ENCODE data around the gene CFAP46. TPM values are rescaled to one million over a fixed set of nuclear protein-coding genes. Genes with fewer than 3 reads are reported as not detected.
"Not testable (repeated sequence)": the region's sequence is repeated elsewhere in the genome, so short reads cannot be mapped to it uniquely, and the experiment has no call there.

Gene CFAP46
- total and polyA plus RNA-seq, 10 of the 15 experiments (the other 5 are each of a cell fraction or from before 2014, with no cell fraction given) = 0.01 to 0.18 (median 0.03) TPM; not detected in 7

GRCh38 chr10:132772816-132773215 lies 169.6 kb downstream of the CFAP46 start:
- WGBS (ENCODE audit: insufficient coverage, insufficient replicate concordance, low lambda C conversion rate, missing lambda C conversion rate) = 92% methylated on average over 20 of the region's 25 CpGs
- FAIRE-seq; H3K9ac ChIP-seq (ENCODE audit: control insufficient read depth, insufficient read depth, low read length); H3K4me3 ChIP-seq; CTCF ChIA-PET; H3K27ac ChIP-seq (ENCODE audit: control insufficient read depth, insufficient read depth); DNase-seq (ENCODE audit: low read depth, low spot score); intact Hi-C loops (cut with micrococcal nuclease; ENCODE audit: unreplicated experiment); BruUV-seq (replicated peaks); H3K27me3 ChIP-seq (replicated peaks in 1 of 2; ENCODE audit: control insufficient read depth in 2 of 2, insufficient read depth in 2 of 2, low read length in 1 of 2); RAD21 ChIA-PET (ENCODE audit: unreplicated experiment); H4K20me1 ChIP-seq (ENCODE audit: control insufficient read depth, insufficient read depth); H3K4me2 ChIP-seq (ENCODE audit: control insufficient read depth, insufficient read depth); H2AFZ ChIP-seq (ENCODE audit: control insufficient read depth, low read depth, low read length); ATAC-seq; H3K9me3 ChIP-seq (replicated peaks; ENCODE audit: control insufficient read depth, insufficient read depth, low read length); H3K4me1 ChIP-seq (ENCODE audit: control insufficient read depth, insufficient read depth, low read length); in situ Hi-C loops (cut with MboI); H3K36me3 ChIP-seq (ENCODE audit: control insufficient read depth in 2 of 2, insufficient read depth in 2 of 2, low read length in 1 of 2); POLR2A ChIA-PET; SMC1A ChIA-PET (ENCODE audit: uncharacterized antibody, unreplicated experiment); H3K79me2 ChIP-seq (ENCODE audit: control insufficient read depth, insufficient read depth, low read length): not testable (repeated sequence)

- intact Hi-C loops (cut with micrococcal nuclease; ENCODE audit: unreplicated experiment) = no loop called here
- H3K4me3 ChIP-seq = no peak overlapping the region
- no peak overlapping the region for H3K27ac ChIP-seq (ENCODE audit: control insufficient read depth, insufficient read depth)
- ChIA-PET SMC1A (ENCODE audit: uncharacterized antibody, unreplicated experiment) (no interaction called here), CTCF (interaction anchor here (0.6 kb wide), 1 partner anchor 140 kb away, joined by 3 read pairs; no protein-coding TSS in a partner anchor), RAD21 (ENCODE audit: unreplicated experiment) (no interaction called here), POLR2A (no interaction called here)
- H3K27me3 ChIP-seq (replicated peaks in 1 of 2; ENCODE audit: control insufficient read depth in 2 of 2, insufficient read depth in 2 of 2, low read length in 1 of 2) = no peaks in the 10 kb centered on the region
- ATAC-seq (no peak), DNase-seq (ENCODE audit: low read depth, low spot score) (no peak), FAIRE-seq (no peak)
- no peak overlapping the region for H3K9ac ChIP-seq (ENCODE audit: control insufficient read depth, insufficient read depth, low read length)
- no peak overlapping the region for H3K4me2 ChIP-seq (ENCODE audit: control insufficient read depth, insufficient read depth)
- no TSS peak for BruUV-seq (replicated peaks)
- H3K36me3 ChIP-seq (ENCODE audit: control insufficient read depth in 2 of 2, insufficient read depth in 2 of 2, low read length in 1 of 2) = no peaks in the 10 kb centered on the region
- no peak overlapping the region for H2AFZ ChIP-seq (ENCODE audit: control insufficient read depth, low read depth, low read length)
- no peaks in the 10 kb centered on the region for H3K4me1 ChIP-seq (ENCODE audit: control insufficient read depth, insufficient read depth, low read length)
- in situ Hi-C loops (cut with MboI) = no loop called here
- no peaks in the 10 kb centered on the region for H4K20me1 ChIP-seq (ENCODE audit: control insufficient read depth, insufficient read depth)
- WGBS (ENCODE audit: insufficient coverage, insufficient replicate concordance, low lambda C conversion rate, missing lambda C conversion rate) = 91% methylated on average over 45 of the region's 45 CpGs
- no peaks in the 10 kb centered on the region for H3K79me2 ChIP-seq (ENCODE audit: control insufficient read depth, insufficient read depth, low read length)
- H3K9me3 ChIP-seq (replicated peaks; ENCODE audit: control insufficient read depth, insufficient read depth, low read length) = no peaks in the 10 kb centered on the region; the same call in 1 of the 3 replicates
- no peak for TF ChIP-seq HDGF (IDR thresholded peaks at IDR 0.05)
- TF ChIP-seq POLR2AphosphoS2 (IDR thresholded peaks at IDR 0.05; ENCODE audit: low read depth, low read length) = no peak
- no peak for TF ChIP-seq MAX (IDR thresholded peaks at IDR 0.05; ENCODE audit: low read depth, low read length)
- no peak for TF ChIP-seq RBBP5 (conservative IDR thresholded peaks at IDR 0.05)
- no peak for TF ChIP-seq SMAD1 (IDR thresholded peaks at IDR 0.05; ENCODE audit: low read depth, partially characterized antibody)
- no peak for TF ChIP-seq KLF5 (IDR thresholded peaks at IDR 0.05; ENCODE audit: partially characterized antibody)
- TF ChIP-seq ZBTB40 (IDR thresholded peaks at IDR 0.05; ENCODE audit: borderline replicate concordance) = no peak
- no peak for TF ChIP-seq NFXL1 (IDR thresholded peaks at IDR 0.05; ENCODE audit: borderline replicate concordance)
- no peak for TF ChIP-seq ESRRA (IDR thresholded peaks at IDR 0.05; ENCODE audit: low read length)
- TF ChIP-seq SREBF1 (IDR thresholded peaks at IDR 0.05; ENCODE audit: low read length) = no peak
- TF ChIP-seq IRF5 (IDR thresholded peaks at IDR 0.05; ENCODE audit: borderline replicate concordance) = no peak
Observed at GRCh38 chr10:132770061-132771021, 172.0 kb downstream of the CFAP46 start.
